Measurements from ENCODE around the gene ROBO1. TPM values are rescaled to one million over a fixed set of nuclear protein-coding genes. Genes with fewer than 3 reads are reported as not detected.

ROBO1 gene
- total and polyA plus RNA-seq, 2 donors (not counting 3 experiments of a cell fraction or from before 2014, with no cell fraction given), result 5.9 to 14.2 TPM

- ChIA-PET CTCF (no interaction called here), POLR2A (no interaction called here)
- Histone ChIP-seq H3K79me2 (ENCODE audit: control insufficient read depth, insufficient read depth, low read length) (no peaks in the 10 kb centered on the region), H4K20me1 (replicated peaks; ENCODE audit: control insufficient read depth, extremely low read depth, insufficient read depth, low read length) (no peaks in the 10 kb centered on the region), H3K4me3 (replicated peaks in 1 of 3; ENCODE audit: insufficient read depth in 1 of 3, low read depth in 1 of 3, low read length in 3 of 3) (no peak overlapping the region), H3K4me2 (ENCODE audit: insufficient read depth, low read length) (no peak overlapping the region), H3K4me1 (ENCODE audit: control insufficient read depth, extremely low read depth, insufficient read depth, low read length) (no peaks in the 10 kb centered on the region), H3K27me3 (ENCODE audit: control insufficient read depth in 2 of 2, insufficient read depth in 2 of 2, low read length in 2 of 2) (no peaks in the 10 kb centered on the region), H3K9me3 (replicated peaks; ENCODE audit: control insufficient read depth, insufficient read depth, low read length) (no peaks in the 10 kb centered on the region), H3K36me3 (ENCODE audit: control insufficient read depth in 2 of 2, extremely low read depth in 1 of 2, insufficient read depth in 2 of 2, low read length in 2 of 2) (no peaks in the 10 kb centered on the region), H3K9ac (replicated peaks; ENCODE audit: extremely low read depth, insufficient read depth, low read length) (no peak overlapping the region), H3K27ac (ENCODE audit: insufficient read depth, low read depth, low read length) (no peak overlapping the region), H2AFZ (ENCODE audit: low read depth, low read length) (no peak overlapping the region), H3K9me1 (replicated peaks; ENCODE audit: control insufficient read depth, extremely low read depth, insufficient read depth, low read length) (peaks cover 3% of the 10 kb centered on the region)
- intact Hi-C loops (cut with micrococcal nuclease) (no loop called here), dilution Hi-C loops (cut with MboI; ENCODE audit: extremely low pct_ligation_motif_present, low sequenced_read_pairs) (no loop called here)
- DNase-seq (ENCODE audit: low read depth, low spot score), result no peak
- no TSS peak for BruUV-seq (replicated peaks)
- no peak for FAIRE-seq
- TF ChIP-seq CTCF (IDR thresholded peaks at IDR 0.05; ENCODE audit: extremely low read depth in 1 of 2, insufficient read depth in 1 of 2, low read depth in 1 of 2, low read length in 2 of 2), result no peak
- no peak for TF ChIP-seq EZH2 (IDR thresholded peaks at IDR 0.05; ENCODE audit: borderline replicate concordance, low read depth, low read length, severe bottlenecking)
- no peak for TF ChIP-seq FOS (IDR thresholded peaks at IDR 0.05; ENCODE audit: borderline replicate concordance, insufficient read depth, low read length)
These were observed 955.6 kb downstream of the ROBO1 start for GRCh38 chr3:78812166-78812565.

GRCh38 chr3:78809966-78810365, 957.8 kb downstream of the ROBO1 start:
- no peaks in the 10 kb centered on the region for H4K20me1 ChIP-seq (replicated peaks; ENCODE audit: control insufficient read depth, extremely low read depth, insufficient read depth, low read length)
- FAIRE-seq (no peak), DNase-seq (ENCODE audit: low read depth, low spot score) (no peak)
- dilution Hi-C loops (cut with MboI; ENCODE audit: extremely low pct_ligation_motif_present, low sequenced_read_pairs) (no loop called here), intact Hi-C loops (cut with micrococcal nuclease) (no loop called here)
- POLR2A ChIA-PET, result no interaction called here
- H3K27me3 ChIP-seq (ENCODE audit: control insufficient read depth in 2 of 2, insufficient read depth in 2 of 2, low read length in 2 of 2), result no peaks in the 10 kb centered on the region
- H3K79me2 ChIP-seq (ENCODE audit: control insufficient read depth, insufficient read depth, low read length), result no peaks in the 10 kb centered on the region
- H3K36me3 ChIP-seq (ENCODE audit: control insufficient read depth in 2 of 2, extremely low read depth in 1 of 2, insufficient read depth in 2 of 2, low read length in 2 of 2), result no peaks in the 10 kb centered on the region
- H3K4me2 ChIP-seq (ENCODE audit: insufficient read depth, low read length), result no peak overlapping the region
- no peaks in the 10 kb centered on the region for H3K4me1 ChIP-seq (ENCODE audit: control insufficient read depth, extremely low read depth, insufficient read depth, low read length)
- CTCF ChIA-PET, result no interaction called here
- TF ChIP-seq CTCF (IDR thresholded peaks at IDR 0.05; ENCODE audit: extremely low read depth in 1 of 2, insufficient read depth in 1 of 2, low read depth in 1 of 2, low read length in 2 of 2) (no peak), MYC (IDR thresholded peaks at IDR 0.05; ENCODE audit: low read depth, low read length) (no peak), EZH2 (IDR thresholded peaks at IDR 0.05; ENCODE audit: borderline replicate concordance, low read depth, low read length, severe bottlenecking) (no peak), FOS (IDR thresholded peaks at IDR 0.05; ENCODE audit: borderline replicate concordance, insufficient read depth, low read length) (no peak), MAX (IDR thresholded peaks at IDR 0.05; ENCODE audit: insufficient read depth, insufficient read length) (no peak), POLR2AphosphoS5 (IDR thresholded peaks at IDR 0.05; ENCODE audit: insufficient read depth, low read depth, low read length) (no peak), GATA2 (IDR thresholded peaks at IDR 0.05; ENCODE audit: insufficient read depth, insufficient read length, low read depth, low read length) (no peak), JUN (IDR thresholded peaks at IDR 0.05; ENCODE audit: borderline replicate concordance, insufficient read depth, insufficient read length, low read depth) (no peak), POLR2A (IDR thresholded peaks at IDR 0.05; ENCODE audit: low read depth, low read length) (no peak)
- no peaks in the 10 kb centered on the region for H3K9me3 ChIP-seq (replicated peaks; ENCODE audit: control insufficient read depth, insufficient read depth, low read length)
- no TSS peak for BruUV-seq (replicated peaks)
- no peak overlapping the region for H3K9ac ChIP-seq (replicated peaks; ENCODE audit: extremely low read depth, insufficient read depth, low read length)
- H3K27ac ChIP-seq (ENCODE audit: insufficient read depth, low read depth, low read length), result no peak overlapping the region
- H3K4me3 ChIP-seq (replicated peaks in 1 of 3; ENCODE audit: insufficient read depth in 1 of 3, low read depth in 1 of 3, low read length in 3 of 3), result no peak overlapping the region
- no peak overlapping the region for H2AFZ ChIP-seq (ENCODE audit: low read depth, low read length)
- peaks cover 3% of the 10 kb centered on the region for H3K9me1 ChIP-seq (replicated peaks; ENCODE audit: control insufficient read depth, extremely low read depth, insufficient read depth, low read length)

All from endothelial cell of umbilical vein (primary cell).